Heart right ventricle (tissue), 16 donors: Measurements from ENCODE around the gene TMEM220. TPM values are rescaled to one million over a fixed set of nuclear protein-coding genes. Genes with fewer than 3 reads are reported as not detected.

Experiments
- ATAC-seq, 8 donors: fragments of 200-7000 bp; cut with Tn5 transposase; one replicate each; pipeline ENCODE4 v1.9.1; 2020; ENCODE audit warnings: mild to moderate bottlenecking in 8 of 8, moderate library complexity in 8 of 8, moderate number of reproducible peaks in 1 of 8
- DNase-seq, 2 donors: peaks; one replicate each; pipeline ENCODE4 v3.0.0-alpha.2; 2020
- H3K27ac ChIP-seq, 10 donors: fragments of 200-600 bp; sonication (generic) in 2 of 10; one replicate each; pipeline versions ENCODE4 v1.5.0 to v1.8.0; 2020 to 2022; ENCODE audit warnings: mild to moderate bottlenecking in 3 of 10
- H3K27me3 ChIP-seq, 7 donors: fragments of 200-600 bp; one replicate each; pipeline ENCODE4 v1.8.0; 2021 to 2022; ENCODE audit warnings: mild to moderate bottlenecking in 2 of 7
- H3K36me3 ChIP-seq, 9 donors: fragments of 200-600 bp; sonication (generic) in 1 of 9; one replicate each; pipeline versions ENCODE4 v1.5.0 to v1.8.0; 2020 to 2022; ENCODE audit warnings: mild to moderate bottlenecking in 2 of 9
- H3K4me1 ChIP-seq, 9 donors: fragments of 200-600 bp; sonication (generic) in 1 of 9; one replicate each; pipeline versions ENCODE4 v1.5.0 to v1.8.0; 2020 to 2022; ENCODE audit warnings: mild to moderate bottlenecking in 4 of 9
- H3K4me3 ChIP-seq, 10 donors: fragments of 200-600 bp; sonication (generic) in 2 of 10; one replicate each; pipeline versions ENCODE4 v1.5.0 to v1.8.0; 2020 to 2022; ENCODE audit warnings: mild to moderate bottlenecking in 7 of 10, moderate library complexity in 2 of 10
- H3K9me3 ChIP-seq, 11 donors: fragments of 200-600 bp in 10 of 11; sonication (generic) in 2 of 11; one replicate each; pipeline versions ENCODE4 v1.5.0 to v1.8.0; 2013 to 2022; ENCODE audit warnings: mild to moderate bottlenecking in 2 of 11, control low read depth in 1 of 11, moderate library complexity in 1 of 11
- CTCF ChIP-seq, 9 donors: fragments of 200-600 bp; sonication (generic) in 2 of 9; IDR thresholded peaks; one replicate each; pipeline versions ENCODE4 v1.5.0 to v1.8.0; 2021 to 2022; ENCODE audit warnings: antibody characterized with exemption in 9 of 9, mild to moderate bottlenecking in 5 of 9, moderate library complexity in 1 of 9
- WGBS, 2 donors: extraction: QIAGEN DNeasy Blood & Tissue Kit; methylation state at CpG; one replicate each; pipeline ENCODE4 v1.1.7; 2013; ENCODE audit warnings: inconsistent platforms in 1 of 2; 5-methylcytosine and 5-hydroxymethylcytosine counted together
- intact Hi-C, 10 donors: fragments of 100-400 bp; cut with DNase I; formaldehyde crosslinking; loops; one replicate each; pipeline versions ENCODE4 v1.11.1 to v1.14.2; 2022
- polyA plus RNA-seq, 2 donors: library from polyadenylated mRNA; stranded (reverse); fragments of 200-250 nt; gene quantifications; one replicate each; pipeline ENCODE4 v1.2.3, GENCODE V29; 2013
- total RNA-seq, 10 donors: library from RNA; stranded (reverse); fragmentation: NEBNext Ultra II Directional in 3 of 10; extraction: Animal tissue kit (Norgen Biotek cat#: 25700) in 3 of 10; gene quantifications; one replicate each; pipeline versions ENCODE4 v1.2.1 to v1.2.4, GENCODE V29; 2021 to 2023
- donor health status: Arrhythmogenic right ventricular cardiomyopathy.
- donor health status: ischemic (EF 13 %, LVEDD 7.1; RV severe dilation, severe dysfunction).
- donor health status: healthy with polysubstance abuse.
- donor health status: DM: no; HTN: yes; CAD: no.
- donor health status: DM: no; HTN: no; CAD: no.
- donor health status: ischemic (EF 25% LVEDD 6.9; RV normal size, moderate dysfunction).
- donor health status: ischemic (EF 25% LVEDD 5.7; RV mildly dilated, moderate dysfunction).
- donor health status: healthy.
- donor health status: DM: yes; HTN: yes; CAD: no.
- donor health status: Ischemic cardiomyopathy.
- donor health status: ischemic (EF 35%, LVEDD 5.7; RV mildly dilated, moderate dysfunction).
- donor health status: nonischemic (EF 11% LVEDD 7.7; RV severe dilation, severe dysfunction).
- donor health status: DM: yes; HTN: yes; CAD: no.
- donor health status: PGD.
- donor health status: ischemic (EF 29% LVEDD 5.4; RV normal size, mild dysfunction).
- donor health status: nonischemic (EF 23%, LVEDD 6.1; RV moderate dilation, normal function).

TMEM220 gene
- total and polyA plus RNA-seq, 12 donors: 3.8 to 13.6 (median 7.6) TPM

GRCh38 chr17:10745231-10745630 lies 15.4 kb upstream of the TMEM220 start:
- no peak overlapping the region for H3K27ac ChIP-seq
- H3K36me3 ChIP-seq: no peaks in the 10 kb centered on the region
- peak in 1 of 8 donors; percentile 30 for ATAC-seq
- H3K9me3 ChIP-seq: no peaks in the 10 kb centered on the region
- DNase-seq: no peak
- no peak overlapping the region for H3K4me3 ChIP-seq
- WGBS, 2 donors: 60 to 70% methylated on average over 6 of the region's 6 CpGs
- H3K27me3 ChIP-seq: peaks cover 0 to 4% (median 0%) of the 10 kb centered on the region in 7 donors
- intact Hi-C loops: no loop called here
- H3K4me1 ChIP-seq: no peaks in the 10 kb centered on the region
- no peak for TF ChIP-seq CTCF (IDR thresholded peaks at IDR 0.05)

- Histone ChIP-seq H3K36me3 (no peaks in the 10 kb centered on the region), H3K4me1 (no peaks in the 10 kb centered on the region), H3K27me3 (peaks cover 0 to 4% (median 0%) of the 10 kb centered on the region in 7 donors), H3K4me3 (no peak overlapping the region), H3K9me3 (no peaks in the 10 kb centered on the region), H3K27ac (no peak overlapping the region)
- ATAC-seq (no peak), DNase-seq (no peak)
- intact Hi-C loops: no loop called here
- TF ChIP-seq CTCF (IDR thresholded peaks at IDR 0.05): no peak
- WGBS, 2 donors: 46 to 52% methylated on average over 7 of the region's 7 CpGs
Measured at GRCh38 chr17:10744501-10745000, 14.7 kb upstream of the TMEM220 start.

GRCh38 chr17:10743316-10744009 lies 13.6 kb upstream of the TMEM220 start:
- Histone ChIP-seq H3K4me1 (peaks cover 0 to under 1% (median 0%) of the 10 kb centered on the region in 9 donors), H3K4me3 (no peak overlapping the region), H3K9me3 (no peaks in the 10 kb centered on the region), H3K36me3 (no peaks in the 10 kb centered on the region), H3K27me3 (peaks cover 0 to 4% (median 0%) of the 10 kb centered on the region in 7 donors), H3K27ac (peak overlapping the region in 1 of 10 donors; percentile 25)
- 73 to 77% methylated on average over 8 of the region's 8 CpGs for WGBS, 2 donors
- DNase-seq (no peak), ATAC-seq (peak in 5 of 8 donors; percentile 28 to 68 (median 42))
- TF ChIP-seq CTCF (IDR thresholded peaks at IDR 0.05): no peak
- intact Hi-C loops: no loop called here

- no peak for TF ChIP-seq CTCF (IDR thresholded peaks at IDR 0.05)
- peaks cover 0 to 7% (median 0%) of the 10 kb centered on the region in 9 donors for H3K4me1 ChIP-seq
- H3K4me3 ChIP-seq: no peak overlapping the region
- H3K36me3 ChIP-seq: no peaks in the 10 kb centered on the region
- intact Hi-C loops: no loop called here
- H3K27ac ChIP-seq: no peak overlapping the region
- ATAC-seq: no peak
- 93% methylated on average over 6 of the region's 6 CpGs for WGBS, 2 donors
- peaks cover 0 to 4% (median 0%) of the 10 kb centered on the region in 7 donors for H3K27me3 ChIP-seq
- DNase-seq: no peak
- no peaks in the 10 kb centered on the region for H3K9me3 ChIP-seq
Measured at GRCh38 chr17:10742431-10742830, 12.6 kb upstream of the TMEM220 start.
